ENCODE results near the gene REPS1. TPM values are rescaled to one million over a fixed set of nuclear protein-coding genes. Genes with fewer than 3 reads are reported as not detected.

Gene REPS1
- polyA plus RNA-seq (2012; rRNA removed) = 26.2 and 30.4 TPM in 2 replicates
- polyA plus RNA-seq (2012; cell fraction: cytosol; rRNA removed) = 25.6 and 26.3 TPM in 2 replicates
- 30.1 and 47.1 TPM in 2 replicates for polyA plus RNA-seq (2012; cell fraction: nucleus; rRNA removed)

- Histone ChIP-seq H3K4me1 (ENCODE audit: control insufficient read depth in 1 of 2, insufficient read depth in 2 of 2, low read depth in 1 of 2, low read length in 1 of 2) (peaks cover 0 to 6% of the 10 kb centered on the region in 2 experiments; a peak in 2 of 4 replicates), H3K9ac (peak within 1 kb of the TSS; percentile 90), H3K27ac (ENCODE audit: low read depth in 2 of 2, low read length in 1 of 2) (peak within 1 kb of the TSS; percentile 70 to 82), H3K36me3 (replicated peaks in 1 of 2; ENCODE audit: control insufficient read depth in 1 of 2, insufficient read depth in 2 of 2, low read length in 1 of 2) (no peaks in the 10 kb centered on the region), H3K9me3 (no peaks in the 10 kb centered on the region), H3K79me2 (ENCODE audit: insufficient read depth) (peaks cover 47% of the 10 kb centered on the region), H3K4me3 (ENCODE audit: low read depth in 2 of 2, low read length in 1 of 2) (peak within 1 kb of the TSS; percentile 75 to 80), H3K4me2 (peak within 1 kb of the TSS; percentile 73), H2AFZ (ENCODE audit: low read depth) (peak within 1 kb of the TSS; percentile 81; the same call in 1 of the 2 replicates), H4K20me1 (ENCODE audit: insufficient read depth) (peaks cover 28% of the 10 kb centered on the region), H3K9me2 (no peaks in the 10 kb centered on the region), H3K27me3 (ENCODE audit: insufficient read depth) (no peaks in the 10 kb centered on the region), H3F3A (replicated peaks; ENCODE audit: insufficient read depth) (no peaks in the 10 kb centered on the region)
- DNase-seq = peak; percentile 97
- ChIA-PET POLR2A (interaction anchor here (0.7 to 1.1 kb wide), 2 partner anchors 16 to 172 kb away, joined by 4 read pairs; no protein-coding TSS in a partner anchor), CTCF (interaction anchor here (0.6 to 5.3 kb wide), 20 partner anchors 8 to 377 kb away, joined by 3 to 38 read pairs (median 4); no protein-coding TSS in a partner anchor)
- no CpG with 5 or more reads among the region's 105 CpGs for WGBS (ENCODE audit: low lambda C conversion rate)
- TF ChIP-seq RCOR1 (IDR thresholded peaks at IDR 0.05; ENCODE audit: low read length) (no peak), TEAD4 (IDR thresholded peaks at IDR 0.05; ENCODE audit: borderline replicate concordance, insufficient read depth) (no peak), EP300 (IDR thresholded peaks at IDR 0.05; ENCODE audit: borderline replicate concordance in 1 of 2, low read depth in 1 of 2, low read length in 1 of 2) (peak in 1 of 2 experiments; percentile 25; a peak in 1 of 4 replicates), PBX3 (IDR thresholded peaks at IDR 0.05) (no peak), SMC3 (IDR thresholded peaks at IDR 0.05; ENCODE audit: low read depth, low read length) (peak; percentile 85), IRF3 (IDR thresholded peaks at IDR 0.05; ENCODE audit: low read depth, low read length) (no peak), JUND (IDR thresholded peaks at IDR 0.05) (no peak), RXRA (IDR thresholded peaks at IDR 0.05; ENCODE audit: borderline replicate concordance, low read depth) (no peak), CTCF (IDR thresholded peaks at IDR 0.05) (peak; percentile 74), REST (IDR thresholded peaks at IDR 0.05; ENCODE audit: low read depth, low read length) (no peak), USF1 (IDR thresholded peaks at IDR 0.05; ENCODE audit: borderline replicate concordance, low read depth) (peak; percentile 26; the same call in 1 of the 2 replicates), EZH2phosphoT487 (IDR thresholded peaks at IDR 0.05; ENCODE audit: borderline replicate concordance, low read depth) (no peak), RFX5 (IDR thresholded peaks at IDR 0.05; ENCODE audit: low read length) (0 out of 2 replicates have a peak, but pooled peaks have one; percentile 43), CHD2 (IDR thresholded peaks at IDR 0.05; ENCODE audit: low read length, partially characterized antibody) (peak; percentile 88), POLR2AphosphoS5 (IDR thresholded peaks at IDR 0.05; ENCODE audit: low read depth, low read length) (peak; percentile 66; the same call in 1 of the 2 replicates), ZBTB33 (IDR thresholded peaks at IDR 0.05; ENCODE audit: borderline replicate concordance, low read depth) (peak; percentile 86), YY1 (IDR thresholded peaks at IDR 0.05; ENCODE audit: low read depth) (peak; percentile 83), GABPA (IDR thresholded peaks at IDR 0.05; ENCODE audit: low read depth) (peak; percentile 30; the same call in 1 of the 2 replicates), MAX (IDR thresholded peaks at IDR 0.05; ENCODE audit: low read depth) (peak; percentile 68)
Observed at GRCh38 chr6:138987643-138988468, at the start of gene REPS1. TSS of gene REPS1 (minus strand) at chr6:138988253. CDS start at chr6:138987682, 571 bp downstream.
